ENCODE data around the gene PCGF1. TPM values are rescaled to one million over a fixed set of nuclear protein-coding genes. Genes with fewer than 3 reads are reported as not detected.

The PCGF1 gene
- total and polyA plus RNA-seq, 9 of the 15 experiments (the other 6 are each of a cell fraction or from before 2014, with no cell fraction given) = 20.3 to 45.7 (median 29.3) TPM

DNA sequence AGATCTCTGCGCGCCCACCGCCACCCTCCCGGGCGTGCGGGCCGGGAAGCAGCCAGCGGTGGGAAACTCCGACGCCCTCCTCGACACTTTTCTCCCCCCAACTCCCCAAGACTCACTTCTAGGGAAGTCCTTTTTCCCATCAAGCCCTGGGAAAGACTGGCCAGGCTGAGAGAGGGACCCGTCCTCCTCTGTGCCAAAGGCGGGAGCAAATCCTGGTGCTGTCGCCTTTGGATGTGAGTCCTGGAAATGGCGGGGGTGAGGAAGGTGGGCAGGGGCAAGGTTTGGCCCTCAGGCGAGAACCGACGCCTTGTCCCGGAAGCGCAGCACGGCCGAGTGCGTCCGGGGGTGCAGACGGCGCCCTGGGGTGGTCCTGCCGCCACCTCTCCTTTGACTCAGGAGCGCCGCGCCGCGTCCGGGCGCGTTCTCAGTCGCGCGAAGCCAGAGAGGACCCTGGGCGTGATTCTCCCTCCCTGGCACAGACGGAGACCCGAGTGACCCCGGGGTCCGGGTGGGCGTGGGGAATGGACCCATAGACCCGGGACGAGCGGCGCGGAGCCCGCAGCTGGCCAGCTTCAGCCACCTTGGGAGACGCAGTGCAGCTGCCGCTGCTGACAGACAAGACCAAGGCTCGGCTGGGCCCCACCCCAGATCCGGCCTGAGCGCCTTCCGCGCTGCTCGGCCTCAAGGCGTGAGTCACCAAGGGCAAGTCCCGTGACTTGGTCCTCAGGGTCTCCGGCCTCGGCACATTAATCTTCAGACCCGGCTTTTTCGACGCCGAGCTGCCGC lies 4.6 kb downstream of the PCGF1 start (continued):
- TF ChIP-seq MYNN (IDR thresholded peaks at IDR 0.05) (no peak; the same call in 1 of the 2 replicates), MYNN (CRISPR knock-in tag; IDR thresholded peaks at IDR 0.05) (no peak), ZNF354B (CRISPR knock-in tag; IDR thresholded peaks at IDR 0.05) (no peak), ZNF212 (CRISPR knock-in tag; IDR thresholded peaks at IDR 0.05) (no peak), KAT2B (IDR thresholded peaks at IDR 0.05; ENCODE audit: low read depth, low read length) (no peak), RNF219 (CRISPR knock-in tag; IDR thresholded peaks at IDR 0.05) (0 out of 2 replicates have a peak, but pooled peaks have one; percentile 7), PHF21A (IDR thresholded peaks at IDR 0.05; ENCODE audit: borderline replicate concordance, low read depth) (0 out of 2 replicates have a peak, but pooled peaks have one; percentile 56), GTF2E2 (tag; IDR thresholded peaks at IDR 0.05) (peak; percentile 88), CHAMP1 (IDR thresholded peaks at IDR 0.05) (no peak), GABPA (tag; conservative IDR thresholded peaks at IDR 0.05; ENCODE audit: low read depth) (peak; percentile 67), ZZZ3 (IDR thresholded peaks at IDR 0.05) (no peak), KLF1 (tag; IDR thresholded peaks at IDR 0.05) (peak; percentile 62), AFF4 (CRISPR knock-in tag; IDR thresholded peaks at IDR 0.05) (peak; percentile 25; the same call in 1 of the 2 replicates), RCOR1 (IDR thresholded peaks at IDR 0.05; ENCODE audit: borderline replicate concordance in 1 of 2, low read depth in 2 of 2, low read length in 2 of 2) (no peak; a peak in 1 of 4 replicates), TRIM28 (IDR thresholded peaks at IDR 0.05) (no peak)

All from K562 (cell line).